Lower leg skin (tissue), 3 donors: ENCODE data around the gene PDIA6.

Source experiments
- CTCF ChIP-seq, 3 donors: fragments of 450-650 bp; IDR thresholded peaks; one replicate each; pipeline ENCODE4 v1.5.1; 2016; ENCODE audit warnings: antibody characterized with exemption in 3 of 3, mild to moderate bottlenecking in 3 of 3, moderate library complexity in 2 of 3
- POLR2A ChIP-seq, 2 donors: fragments of 450-650 bp; IDR thresholded peaks; one replicate each; pipeline ENCODE4 v1.6.1; 2016 to 2017; ENCODE audit warnings: antibody characterized with exemption in 2 of 2, mild to moderate bottlenecking in 1 of 2, moderate library complexity in 1 of 2

- TF ChIP-seq CTCF (IDR thresholded peaks at IDR 0.05) (no peak), POLR2A (IDR thresholded peaks at IDR 0.05) (no peak)
Observed at GRCh38 chr2:10806543-10806942, 6.0 kb downstream of the PDIA6 start.
